ENCODE measurements around the gene CTSL.

GRCh38 chr9:87750726-87751125 lies 24.8 kb downstream of the CTSL start:
- TF ChIP-seq FOXM1 (IDR thresholded peaks at IDR 0.05; ENCODE audit: borderline replicate concordance) (no peak), NFRKB (IDR thresholded peaks at IDR 0.05) (no peak), ELF4 (IDR thresholded peaks at IDR 0.05) (no peak), SUZ12 (IDR thresholded peaks at IDR 0.05) (no peak), LEF1 (IDR thresholded peaks at IDR 0.05; ENCODE audit: borderline replicate concordance) (no peak), BHLHE40 (IDR thresholded peaks at IDR 0.05; ENCODE audit: borderline replicate concordance) (no peak), HDGF (IDR thresholded peaks at IDR 0.05; ENCODE audit: borderline replicate concordance) (no peak)
